ENCODE measurements around the gene CSAG1. TPM values are rescaled to one million over a fixed set of nuclear protein-coding genes. Genes with fewer than 3 reads are reported as not detected.
"Not testable (repeated sequence)": the region's sequence is repeated elsewhere in the genome, so short reads cannot be mapped to it uniquely, and the experiment has no call there.

CSAG1 gene
- polyA plus RNA-seq, 1 donor: not detected

GRCh38 chrX:152697952-152698931 is 35.3 kb downstream of the CSAG1 start, which contains the start of gene MAGEA3:
TSS of gene MAGEA3 (plus strand) at chrX:152698794. CDS start at chrX:152700833, 2,039 bp downstream.
- not testable (repeated sequence) for DNase-seq

- not testable (repeated sequence) for DNase-seq
Measured at GRCh38 chrX:152681012-152681411, 52.5 kb downstream of the CSAG1 start.

Other genes with a start within 250 kb of the CSAG1 start
- gene GABRQ, start 95.8 kb downstream of the CSAG1 start, polyA plus RNA-seq (ENCODE audit: insufficient read length): 0.85 TPM
- gene MAGEA3, start 34.9 kb downstream of the CSAG1 start, polyA plus RNA-seq (ENCODE audit: insufficient read length): not detected
- not detected for gene CSAG2, start 24.4 kb downstream of the CSAG1 start, polyA plus RNA-seq (ENCODE audit: insufficient read length)
- not detected for gene MAGEA2B, start 19.1 kb downstream of the CSAG1 start, polyA plus RNA-seq (ENCODE audit: insufficient read length)
- not detected for gene MAGEA12, start within 50 bp of the CSAG1 start, polyA plus RNA-seq (ENCODE audit: insufficient read length)
- gene MAGEA2, start 20.1 kb upstream of the CSAG1 start, polyA plus RNA-seq (ENCODE audit: insufficient read length): not detected
- gene CSAG3, start 25.5 kb upstream of the CSAG1 start, polyA plus RNA-seq (ENCODE audit: insufficient read length): not detected
- gene MAGEA6, start 36.0 kb upstream of the CSAG1 start, polyA plus RNA-seq (ENCODE audit: insufficient read length): not detected
- 28.0 TPM for gene CETN2, start 97.0 kb upstream of the CSAG1 start, polyA plus RNA-seq (ENCODE audit: insufficient read length)
- 13.1 TPM for gene NSDHL, start 97.3 kb upstream of the CSAG1 start, polyA plus RNA-seq (ENCODE audit: insufficient read length)
- gene ZNF185, start 164.3 kb upstream of the CSAG1 start, polyA plus RNA-seq (ENCODE audit: insufficient read length): 6.0 TPM